ENCODE results near the gene G2E3. TPM values are rescaled to one million over a fixed set of nuclear protein-coding genes. Genes with fewer than 3 reads are reported as not detected.

G2E3 gene
- total and polyA plus RNA-seq, 7 experiments from 2014 or later = 12.6 to 29.7 (median 28.3) TPM

GRCh38 chr14:30521899-30522736 is 36.8 kb upstream of the G2E3 start:
- intact Hi-C loops (cut with micrococcal nuclease) = loop anchor here (1.0 to 10.0 kb wide), 5 partner anchors 37 to 1770 kb away; partner anchors contain the start of gene G2E3 (in 1 of the 2)

GRCh38 chr14:30525833-30526232 is 33.1 kb upstream of the G2E3 start:
- Mint-ChIP-seq H3K27me3 (no peaks in the 10 kb centered on the region), H3K36me3 (no peaks in the 10 kb centered on the region), H3K27ac (no peak overlapping the region), H3K4me3 (no peak overlapping the region), H3K4me1 (peaks cover 2 to 17% (median 11%) of the 10 kb centered on the region in 7 donors), H3K9me3 (no peaks in the 10 kb centered on the region)
- CTCF ChIA-PET = no interaction called here
- Histone ChIP-seq H3K4me3 (ENCODE audit: low read length) (no peak overlapping the region), H3K27me3 (ENCODE audit: control insufficient read depth in 2 of 2, insufficient read depth in 2 of 2, low read length in 2 of 2) (no peaks in the 10 kb centered on the region), H3K36me3 (ENCODE audit: control insufficient read depth in 2 of 3, insufficient read depth in 3 of 3, low read length in 3 of 3) (no peaks in the 10 kb centered on the region), H3K4me1 (ENCODE audit: control insufficient read depth in 2 of 2, insufficient read depth in 2 of 2, low read length in 2 of 2) (peaks cover 4 to 7% of the 10 kb centered on the region in 2 donors), H3K9me3 (ENCODE audit: control insufficient read depth in 2 of 3, low read length in 3 of 3) (no peaks in the 10 kb centered on the region), H3K27ac (ENCODE audit: low read depth, low read length) (no peak overlapping the region)
- intact Hi-C loops (cut with micrococcal nuclease) = loop anchor here in 1 of 2 donors (10.0 kb wide), 1 partner anchor 971 kb away; no protein-coding TSS in a partner anchor
- POLR2A ChIA-PET = no interaction called here
- DNase-seq (no peak), ATAC-seq (no peak)

More at GRCh38 chr14:30521899-30522736, 36.8 kb upstream of the G2E3 start:
- ChIA-PET POLR2A (no interaction called here), CTCF (interaction anchor here (0.6 to 1.9 kb wide), 5 partner anchors 9 to 981 kb away, joined by 3 to 5 read pairs (median 4); no protein-coding TSS in a partner anchor)
- Histone ChIP-seq H3K4me3 (ENCODE audit: low read length) (no peak overlapping the region), H3K9me3 (ENCODE audit: control insufficient read depth in 2 of 3, low read length in 3 of 3) (no peaks in the 10 kb centered on the region), H3K36me3 (ENCODE audit: control insufficient read depth in 2 of 3, insufficient read depth in 3 of 3, low read length in 3 of 3) (no peaks in the 10 kb centered on the region), H3K27me3 (ENCODE audit: control insufficient read depth in 2 of 2, insufficient read depth in 2 of 2, low read length in 2 of 2) (no peaks in the 10 kb centered on the region), H3K27ac (ENCODE audit: low read depth, low read length) (no peak overlapping the region), H3K4me1 (ENCODE audit: control insufficient read depth in 2 of 2, insufficient read depth in 2 of 2, low read length in 2 of 2) (peaks cover 4 to 7% of the 10 kb centered on the region in 2 donors)
- Mint-ChIP-seq H3K4me1 (peaks cover 2 to 17% (median 11%) of the 10 kb centered on the region in 7 donors), H3K27me3 (no peaks in the 10 kb centered on the region), H3K9me3 (no peaks in the 10 kb centered on the region), H3K4me3 (peak overlapping the region in 7 of 10 donors; percentile 2 to 59 (median 26)), H3K27ac (peak overlapping the region in 7 of 9 donors; percentile 6 to 78 (median 43)), H3K36me3 (no peaks in the 10 kb centered on the region)
- peak; percentile 70 for ATAC-seq
- peak in 6 of 9 donors; percentile 4 to 55 (median 36) for DNase-seq

- peaks cover 1 to 4% of the 10 kb centered on the region in 2 donors for H3K4me1 ChIP-seq (ENCODE audit: control insufficient read depth in 2 of 2, insufficient read depth in 2 of 2, low read length in 2 of 2)
- Mint-ChIP-seq H3K4me1 (peaks cover 0 to 7% (median 6%) of the 10 kb centered on the region in 7 donors), H3K36me3 (no peaks in the 10 kb centered on the region), H3K27ac (peak overlapping the region in 1 of 9 donors; percentile 32), H3K4me3 (no peak overlapping the region), H3K9me3 (no peaks in the 10 kb centered on the region), H3K27me3 (no peaks in the 10 kb centered on the region)
- no peaks in the 10 kb centered on the region for H3K27me3 ChIP-seq (ENCODE audit: control insufficient read depth in 2 of 2, insufficient read depth in 2 of 2, low read length in 2 of 2)
- no peak overlapping the region for H3K27ac ChIP-seq (ENCODE audit: low read depth, low read length)
- intact Hi-C loops (cut with micrococcal nuclease) = loop anchor here in 1 of 2 donors (10.0 kb wide), 1 partner anchor 972 kb away; no protein-coding TSS in a partner anchor
- H3K36me3 ChIP-seq (ENCODE audit: control insufficient read depth in 2 of 3, insufficient read depth in 3 of 3, low read length in 3 of 3) = no peaks in the 10 kb centered on the region
- H3K4me3 ChIP-seq (ENCODE audit: low read length) = no peak overlapping the region
- DNase-seq (no peak), ATAC-seq (no peak)
- ChIA-PET CTCF (no interaction called here), POLR2A (no interaction called here)
- H3K9me3 ChIP-seq (ENCODE audit: control insufficient read depth in 2 of 3, low read length in 3 of 3) = no peaks in the 10 kb centered on the region
Observed at GRCh38 chr14:30527196-30527595, 31.8 kb upstream of the G2E3 start.

GRCh38 chr14:30528119-30528518 is 30.8 kb upstream of the G2E3 start:
- ChIA-PET CTCF (no interaction called here), POLR2A (no interaction called here)
- Mint-ChIP-seq H3K4me1 (no peaks in the 10 kb centered on the region), H3K36me3 (no peaks in the 10 kb centered on the region), H3K27me3 (no peaks in the 10 kb centered on the region), H3K27ac (no peak overlapping the region), H3K4me3 (no peak overlapping the region), H3K9me3 (no peaks in the 10 kb centered on the region)
- Histone ChIP-seq H3K36me3 (ENCODE audit: control insufficient read depth in 2 of 3, insufficient read depth in 3 of 3, low read length in 3 of 3) (no peaks in the 10 kb centered on the region), H3K4me3 (ENCODE audit: low read length) (no peak overlapping the region), H3K9me3 (ENCODE audit: control insufficient read depth in 2 of 3, low read length in 3 of 3) (no peaks in the 10 kb centered on the region), H3K27ac (ENCODE audit: low read depth, low read length) (no peak overlapping the region), H3K4me1 (ENCODE audit: control insufficient read depth in 2 of 2, insufficient read depth in 2 of 2, low read length in 2 of 2) (no peaks in the 10 kb centered on the region), H3K27me3 (ENCODE audit: control insufficient read depth in 2 of 2, insufficient read depth in 2 of 2, low read length in 2 of 2) (no peaks in the 10 kb centered on the region)
- DNase-seq (no peak), ATAC-seq (no peak)
- intact Hi-C loops (cut with micrococcal nuclease) = loop anchor here in 1 of 2 donors (10.0 kb wide), 1 partner anchor 973 kb away; no protein-coding TSS in a partner anchor

DNA sequence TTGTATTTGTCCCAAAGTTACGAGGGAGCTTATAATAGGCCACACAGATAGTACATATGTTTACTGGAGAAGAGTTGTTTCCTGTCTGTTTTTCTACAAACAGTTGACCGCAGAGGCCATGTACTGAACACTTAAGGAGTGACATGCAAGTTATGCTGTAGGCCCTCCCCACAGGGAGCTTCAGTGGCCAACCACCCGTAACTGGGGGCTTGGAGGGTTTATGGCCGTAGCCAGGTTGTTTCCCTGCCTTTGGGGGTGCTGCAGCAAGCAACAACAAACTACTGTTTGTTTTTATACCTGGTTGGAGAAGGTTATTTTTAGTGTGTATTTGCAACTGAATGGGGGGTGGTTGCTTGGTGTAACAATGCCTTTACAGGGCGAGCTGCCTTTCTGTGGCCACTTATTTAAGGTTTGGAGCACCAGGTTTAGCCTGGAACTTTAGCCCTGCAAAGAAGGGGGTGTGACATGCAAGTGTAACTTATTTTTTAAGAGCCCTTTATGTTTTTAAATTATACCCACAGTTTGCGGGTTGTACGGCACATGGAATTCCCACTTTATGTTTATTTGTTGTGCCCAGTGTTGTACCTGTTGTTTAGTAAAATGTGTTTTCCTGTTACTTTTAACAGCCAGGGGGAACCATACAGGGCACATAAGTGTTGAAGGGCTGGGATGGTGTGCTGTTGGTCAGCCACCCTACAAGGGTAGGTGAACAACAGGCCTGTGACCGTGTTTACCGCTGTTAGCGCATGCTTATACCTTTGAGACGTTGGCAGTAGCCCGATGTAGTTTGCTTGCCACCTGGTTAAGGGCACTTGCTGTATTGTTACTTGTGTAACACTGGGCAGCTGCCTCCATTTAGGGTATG is 29.9 kb upstream of the G2E3 start:
- H3K36me3 Mint-ChIP-seq = no peaks in the 10 kb centered on the region
- H3K4me1 Mint-ChIP-seq = no peaks in the 10 kb centered on the region
- ATAC-seq = no peak
- no peaks in the 10 kb centered on the region for H3K27me3 Mint-ChIP-seq
- POLR2A ChIA-PET = no interaction called here
- Histone ChIP-seq H3K9me3 (ENCODE audit: control insufficient read depth in 2 of 3, low read length in 3 of 3) (no peaks in the 10 kb centered on the region), H3K36me3 (ENCODE audit: control insufficient read depth in 2 of 3, insufficient read depth in 3 of 3, low read length in 3 of 3) (no peaks in the 10 kb centered on the region), H3K27me3 (ENCODE audit: control insufficient read depth in 2 of 2, insufficient read depth in 2 of 2, low read length in 2 of 2) (no peaks in the 10 kb centered on the region), H3K4me3 (ENCODE audit: low read length) (no peak overlapping the region), H3K27ac (ENCODE audit: low read depth, low read length) (no peak overlapping the region), H3K4me1 (ENCODE audit: control insufficient read depth in 2 of 2, insufficient read depth in 2 of 2, low read length in 2 of 2) (no peaks in the 10 kb centered on the region)
- DNase-seq = no peak
- no peaks in the 10 kb centered on the region for H3K9me3 Mint-ChIP-seq
- no peak overlapping the region for H3K27ac Mint-ChIP-seq
- intact Hi-C loops (cut with micrococcal nuclease) = loop anchor here in 1 of 2 donors (10.0 kb wide), 1 partner anchor 974 kb away; no protein-coding TSS in a partner anchor
- CTCF ChIA-PET = no interaction called here
- no peak overlapping the region for H3K4me3 Mint-ChIP-seq

- H3K4me3 ChIP-seq (ENCODE audit: low read length) = no peak overlapping the region
- DNase-seq (no peak), ATAC-seq (no peak)
- no peaks in the 10 kb centered on the region for H3K36me3 ChIP-seq (ENCODE audit: control insufficient read depth in 2 of 3, insufficient read depth in 3 of 3, low read length in 3 of 3)
- H3K9me3 ChIP-seq (ENCODE audit: control insufficient read depth in 2 of 3, low read length in 3 of 3) = no peaks in the 10 kb centered on the region
- Mint-ChIP-seq H3K4me3 (no peak overlapping the region), H3K9me3 (peaks cover 0 to 3% (median 0%) of the 10 kb centered on the region in 11 donors), H3K27ac (no peak overlapping the region), H3K27me3 (peaks cover 4 to 18% (median 9%) of the 10 kb centered on the region in 5 donors), H3K36me3 (peaks cover 0 to 6% (median 0%) of the 10 kb centered on the region in 5 donors), H3K4me1 (no peaks in the 10 kb centered on the region)
- POLR2A ChIA-PET = no interaction called here
- no peak overlapping the region for H3K27ac ChIP-seq (ENCODE audit: low read depth, low read length)
- CTCF ChIA-PET = no interaction called here
- no peaks in the 10 kb centered on the region for H3K4me1 ChIP-seq (ENCODE audit: control insufficient read depth in 2 of 2, insufficient read depth in 2 of 2, low read length in 2 of 2)
- no peaks in the 10 kb centered on the region for H3K27me3 ChIP-seq (ENCODE audit: control insufficient read depth in 2 of 2, insufficient read depth in 2 of 2, low read length in 2 of 2)
- intact Hi-C loops (cut with micrococcal nuclease) = no loop called here
Observed at GRCh38 chr14:30532264-30532663, 26.7 kb upstream of the G2E3 start.

All from naive thymus-derived CD4-positive, alpha-beta T cell (primary cell).